NCI-H1694 treated with DMSO at 0.1 percent for 48 hours (cell line): Measurements from ENCODE around the gene AMN.

Experiments
- DNase-seq: peaks from one replicate; lab custom pipeline; 2025; lab: John Stamatoyannopoulos, UW

AMN gene

DNA sequence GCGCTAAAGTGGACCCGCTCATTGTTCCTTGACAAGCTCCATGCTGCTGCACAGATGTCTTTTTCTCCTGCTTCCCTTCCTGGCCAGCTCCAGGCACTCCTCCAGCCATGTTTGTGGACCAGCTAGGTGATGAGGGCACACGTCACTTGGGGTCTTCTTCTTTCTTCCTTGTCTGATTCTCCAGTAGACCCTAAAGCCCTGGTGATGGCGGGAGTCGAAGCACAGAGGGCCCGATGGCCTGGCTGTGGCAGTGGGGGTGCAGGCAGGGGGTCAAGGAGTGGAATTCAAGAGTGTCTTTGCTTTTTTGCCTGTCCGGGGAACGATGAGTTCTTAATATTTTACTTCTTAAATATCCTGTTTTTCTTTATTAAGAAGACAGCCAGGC is 23.0 kb upstream of the AMN start:
- no peak for DNase-seq

DNA sequence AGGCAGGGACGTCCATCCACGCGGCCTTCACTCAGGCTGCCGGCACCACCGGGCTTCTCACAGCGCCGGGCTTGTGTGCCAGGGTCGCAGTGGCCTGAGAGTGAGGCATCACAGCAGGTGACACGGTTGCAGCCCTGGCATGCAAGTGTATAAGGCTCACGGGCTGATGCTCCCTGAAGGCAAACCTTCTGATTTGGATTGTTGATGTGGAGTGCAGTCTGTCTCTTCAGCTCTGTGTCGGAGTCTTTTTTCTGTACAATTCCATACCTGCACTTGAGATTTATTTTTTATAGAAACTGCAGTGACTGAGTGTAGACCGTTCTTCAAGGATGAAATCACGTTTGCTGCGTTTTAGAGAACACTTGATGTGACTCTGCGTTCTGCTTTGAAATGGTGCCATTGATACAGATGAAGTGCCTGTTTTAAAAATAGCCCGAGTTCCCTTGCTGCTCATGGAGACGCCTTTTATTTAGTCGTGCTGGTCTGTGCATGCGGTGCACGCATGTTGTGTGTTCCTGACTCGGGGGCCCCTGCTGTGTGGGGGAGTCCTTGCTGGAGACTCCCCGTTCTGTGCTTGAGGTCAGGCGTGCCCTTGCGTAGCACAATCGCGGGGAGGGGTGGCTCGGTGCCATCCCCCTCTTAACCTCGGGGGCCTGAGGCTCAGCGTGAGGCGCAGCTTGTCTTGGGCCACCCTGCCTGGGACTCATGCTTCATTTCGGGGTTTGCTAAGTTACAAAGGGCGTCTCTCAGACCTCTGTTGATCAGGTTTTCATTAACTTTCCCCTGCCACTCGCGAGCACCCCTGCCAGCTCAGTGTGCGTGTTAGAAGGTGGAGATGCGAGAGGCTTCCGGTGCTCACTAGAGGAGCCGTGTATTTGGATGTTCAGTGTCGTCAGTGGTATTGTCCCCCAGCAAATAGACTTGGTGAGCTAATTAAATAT is 21.6 kb upstream of the AMN start:
- no peak for DNase-seq

DNA sequence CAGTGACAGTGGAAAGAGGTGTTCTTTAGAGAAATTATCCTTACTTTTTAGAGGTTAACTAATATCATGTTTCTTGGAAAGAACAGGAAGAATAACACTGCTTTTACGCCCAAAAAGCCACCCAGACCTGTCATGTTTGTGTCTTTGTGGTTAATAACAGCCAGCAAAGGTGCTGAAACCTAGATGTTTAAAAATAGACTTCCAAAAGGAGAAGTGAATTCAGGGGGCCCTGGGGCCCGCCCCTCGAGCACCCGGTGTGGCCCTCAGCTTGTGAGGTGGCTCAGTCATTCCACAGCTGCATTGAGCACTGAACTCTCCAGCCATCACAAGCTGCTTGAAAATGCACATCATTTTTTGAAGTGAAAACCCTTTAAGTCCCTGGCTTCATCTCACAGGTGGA is 20.8 kb upstream of the AMN start:
- no peak for DNase-seq

DNA sequence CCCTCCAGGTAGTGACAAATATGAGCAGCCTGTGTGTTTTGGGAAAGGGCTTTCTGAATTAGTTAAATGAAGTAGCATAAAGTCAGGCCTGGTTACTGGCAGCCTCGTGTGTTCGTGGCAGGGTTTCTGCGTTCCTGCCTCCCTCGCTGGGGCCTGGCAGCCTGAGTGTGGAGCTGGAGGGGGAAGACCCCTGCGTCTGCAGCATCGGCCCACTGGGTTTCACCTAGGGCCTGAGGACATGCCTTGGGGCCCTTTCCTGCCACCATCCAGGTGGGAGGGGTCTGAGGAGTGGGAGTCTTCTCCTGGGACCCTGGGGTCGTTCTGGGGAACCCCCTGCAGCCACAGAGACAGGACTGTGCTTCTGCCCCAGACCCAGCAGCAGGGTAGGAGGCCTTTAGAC is 20.4 kb upstream of the AMN start:
- DNase-seq: no peak

DNA sequence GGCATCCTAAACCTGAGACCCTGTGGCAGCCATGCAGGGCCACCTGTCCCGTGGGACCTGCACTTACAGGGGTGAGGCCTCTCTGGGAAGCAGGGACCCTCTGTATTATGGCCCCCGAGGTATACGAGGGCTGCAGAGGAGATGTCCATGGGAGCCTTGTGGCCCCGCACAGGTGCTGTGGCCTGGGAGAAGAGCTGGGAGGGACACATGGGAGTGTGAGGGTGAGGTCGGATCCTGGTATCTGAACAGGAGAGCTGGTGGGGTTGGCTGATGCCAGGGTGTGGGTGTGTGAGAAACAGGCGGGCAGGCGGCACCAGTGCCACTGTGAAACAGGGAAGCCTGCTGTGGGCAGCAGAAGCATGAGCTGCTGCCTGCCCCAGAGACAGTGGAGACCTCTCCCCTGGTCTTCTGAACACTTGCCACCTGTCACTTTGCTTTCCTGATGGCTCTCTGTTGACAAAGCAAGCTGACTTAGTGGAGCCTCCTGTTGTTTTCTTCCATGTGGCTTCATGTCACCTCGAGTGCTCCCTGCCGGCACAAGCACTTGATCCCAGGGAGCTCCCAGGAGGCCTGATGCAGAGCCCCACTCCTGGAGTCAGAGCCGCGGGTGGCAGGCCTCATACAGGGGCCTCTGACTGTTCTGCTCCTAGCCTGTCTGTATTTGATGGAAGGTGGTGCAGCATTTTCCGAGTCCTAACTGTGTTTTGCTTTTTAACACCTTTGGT is 19.8 kb upstream of the AMN start:
- no peak for DNase-seq

DNA sequence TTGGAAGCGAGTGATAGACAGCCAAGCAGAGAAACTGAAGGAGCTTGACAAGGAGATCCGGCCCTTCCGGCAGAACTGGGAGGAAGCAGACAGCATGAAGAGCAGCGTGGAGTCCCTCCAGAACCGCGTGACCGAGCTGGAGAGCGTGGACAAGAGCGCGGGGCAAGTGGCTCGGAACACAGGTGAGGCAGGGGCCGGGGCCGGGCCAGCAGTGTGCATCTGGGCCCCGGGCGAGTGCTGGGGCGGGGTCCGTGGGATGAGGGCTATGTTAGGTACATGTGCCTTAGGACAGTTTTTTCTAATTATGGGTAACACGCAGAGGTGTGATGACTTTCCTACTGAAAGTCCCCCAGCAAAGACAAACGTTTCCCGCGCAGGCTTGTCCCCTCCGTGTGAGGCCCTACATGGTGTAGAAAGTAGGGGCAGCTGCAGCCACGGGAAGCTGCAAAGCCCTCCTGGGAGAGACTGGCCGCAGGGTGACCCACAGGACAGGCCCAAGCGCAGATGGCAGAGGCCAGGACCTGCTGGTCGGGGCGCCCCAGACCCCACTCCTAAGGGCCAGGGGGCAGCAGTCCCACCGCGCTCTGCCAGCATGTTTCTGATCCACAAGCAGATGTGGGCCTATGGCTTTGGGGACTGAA is 19.1 kb upstream of the AMN start:
- no peak for DNase-seq

DNA sequence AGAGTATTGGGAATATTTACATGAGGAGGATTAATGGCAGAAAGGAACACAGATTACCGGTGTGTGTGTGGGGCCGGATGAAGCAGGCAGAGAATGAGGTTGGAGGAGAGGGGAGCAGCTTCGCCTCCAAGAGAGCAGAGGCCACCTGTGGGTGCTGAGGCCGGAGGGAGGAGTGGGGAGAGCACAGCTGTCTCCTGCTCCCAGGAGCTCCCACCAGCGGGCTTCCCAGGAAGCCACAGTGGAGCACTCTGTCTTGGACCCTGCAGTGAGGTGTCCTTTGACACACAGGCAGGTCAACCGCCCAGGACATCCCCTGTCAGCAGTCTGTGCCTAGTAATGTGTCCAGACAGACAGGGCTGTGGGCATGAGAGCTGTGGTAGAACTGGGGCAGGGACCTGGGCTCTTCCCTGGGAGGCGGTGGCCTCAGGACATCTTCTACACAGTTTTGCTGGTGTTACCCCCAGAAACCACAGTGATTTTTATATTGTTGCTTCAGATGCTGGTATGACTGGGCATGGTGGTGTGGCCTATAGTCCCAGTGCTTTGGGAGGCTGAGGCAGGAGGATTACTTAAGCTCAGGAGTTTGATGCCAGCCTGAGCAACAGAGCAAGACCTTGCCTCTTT is 18.5 kb upstream of the AMN start:
- DNase-seq: no peak

DNA sequence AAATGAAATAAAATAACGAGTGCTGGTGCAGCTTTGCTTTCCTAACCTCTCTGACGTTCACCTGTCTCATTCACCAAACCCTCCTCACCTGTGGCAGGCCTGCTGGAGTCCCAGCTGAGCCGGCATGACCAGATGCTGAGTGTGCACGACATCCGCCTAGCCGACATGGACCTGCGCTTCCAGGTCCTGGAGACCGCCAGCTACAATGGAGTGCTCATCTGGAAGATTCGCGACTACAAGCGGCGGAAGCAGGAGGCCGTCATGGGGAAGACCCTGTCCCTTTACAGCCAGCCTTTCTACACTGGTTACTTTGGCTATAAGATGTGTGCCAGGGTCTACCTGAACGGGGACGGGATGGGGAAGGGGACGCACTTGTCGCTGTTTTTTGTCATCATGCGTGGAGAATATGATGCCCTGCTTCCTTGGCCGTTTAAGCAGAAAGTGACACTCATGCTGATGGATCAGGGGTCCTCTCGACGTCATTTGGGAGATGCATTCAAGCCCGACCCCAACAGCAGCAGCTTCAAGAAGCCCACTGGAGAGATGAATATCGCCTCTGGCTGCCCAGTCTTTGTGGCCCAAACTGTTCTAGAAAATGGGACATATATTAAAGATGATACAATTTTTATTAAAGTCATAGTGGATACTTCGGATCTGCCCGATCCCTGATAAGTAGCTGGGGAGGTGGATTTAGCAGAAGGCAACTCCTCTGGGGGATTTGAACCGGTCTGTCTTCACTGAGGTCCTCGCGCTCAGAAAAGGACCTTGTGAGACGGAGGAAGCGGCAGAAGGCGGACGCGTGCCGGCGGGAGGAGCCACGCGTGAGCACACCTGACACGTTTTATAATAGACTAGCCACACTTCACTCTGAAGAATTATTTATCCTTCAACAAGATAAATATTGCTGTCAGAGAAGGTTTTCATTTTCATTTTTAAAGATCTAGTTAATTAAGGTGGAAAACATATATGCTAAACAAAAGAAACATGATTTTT is 17.1 kb upstream of the AMN start:
- no peak for DNase-seq

DNA sequence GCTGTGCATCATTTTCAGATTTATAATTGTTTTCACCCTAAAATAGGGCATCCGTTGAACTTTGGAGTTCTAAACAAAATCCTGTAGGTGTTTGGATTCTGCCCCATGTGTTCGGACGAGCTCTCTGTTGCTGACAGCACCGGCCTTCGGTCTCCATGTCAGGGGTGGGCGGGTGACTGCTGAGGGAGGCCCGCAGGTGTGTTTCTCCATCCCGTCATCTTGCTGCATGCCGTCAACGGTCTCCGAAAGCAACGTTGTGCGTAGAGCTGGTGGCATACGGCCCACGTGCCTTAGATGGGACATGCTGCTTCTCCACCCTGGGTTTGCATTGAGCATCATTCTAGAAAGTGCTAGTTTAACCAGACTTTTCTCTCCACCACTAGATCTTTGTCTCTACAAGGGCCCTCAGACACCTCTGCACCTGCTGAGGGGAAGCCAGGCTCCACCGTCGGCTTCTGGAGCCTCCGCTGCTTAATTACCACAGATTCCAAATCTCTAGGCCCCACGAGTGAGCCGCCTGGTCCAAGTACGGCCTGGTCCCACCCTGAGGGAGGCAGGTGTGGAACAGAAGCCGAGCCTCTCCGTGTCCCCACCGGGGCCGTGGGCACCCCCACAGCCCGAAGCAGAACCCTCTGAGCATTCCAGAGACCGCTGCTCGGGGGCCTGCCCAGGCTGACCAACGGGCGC is 15.7 kb upstream of the AMN start:
- DNase-seq: no peak

DNA sequence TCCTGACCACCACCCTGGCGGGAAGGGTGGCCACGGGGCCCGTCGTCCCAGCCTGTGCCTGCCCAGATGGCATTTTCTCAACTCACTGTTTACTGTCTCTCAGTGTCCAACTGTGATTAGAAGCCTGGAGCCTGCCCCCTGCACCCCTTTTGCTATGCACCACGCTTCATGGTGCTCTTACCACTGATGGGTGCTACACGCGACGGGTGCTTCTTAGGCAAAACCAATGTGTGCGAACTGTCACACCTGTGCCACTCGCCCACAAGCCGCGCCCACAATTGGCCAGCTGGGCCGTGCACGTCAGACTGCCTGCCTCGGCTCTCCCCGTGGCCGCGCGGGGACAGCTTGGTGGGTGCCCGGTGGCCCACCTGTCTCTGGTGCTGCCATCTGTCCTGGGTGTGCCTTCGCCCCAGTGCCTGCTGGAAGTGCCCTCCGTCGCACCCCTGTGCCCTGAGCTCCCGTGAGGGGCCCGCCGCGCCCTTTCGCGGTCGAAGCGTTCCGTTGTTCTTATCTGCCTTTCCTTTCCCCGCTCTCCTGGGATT is 15.1 kb upstream of the AMN start:
- DNase-seq: no peak

DNA sequence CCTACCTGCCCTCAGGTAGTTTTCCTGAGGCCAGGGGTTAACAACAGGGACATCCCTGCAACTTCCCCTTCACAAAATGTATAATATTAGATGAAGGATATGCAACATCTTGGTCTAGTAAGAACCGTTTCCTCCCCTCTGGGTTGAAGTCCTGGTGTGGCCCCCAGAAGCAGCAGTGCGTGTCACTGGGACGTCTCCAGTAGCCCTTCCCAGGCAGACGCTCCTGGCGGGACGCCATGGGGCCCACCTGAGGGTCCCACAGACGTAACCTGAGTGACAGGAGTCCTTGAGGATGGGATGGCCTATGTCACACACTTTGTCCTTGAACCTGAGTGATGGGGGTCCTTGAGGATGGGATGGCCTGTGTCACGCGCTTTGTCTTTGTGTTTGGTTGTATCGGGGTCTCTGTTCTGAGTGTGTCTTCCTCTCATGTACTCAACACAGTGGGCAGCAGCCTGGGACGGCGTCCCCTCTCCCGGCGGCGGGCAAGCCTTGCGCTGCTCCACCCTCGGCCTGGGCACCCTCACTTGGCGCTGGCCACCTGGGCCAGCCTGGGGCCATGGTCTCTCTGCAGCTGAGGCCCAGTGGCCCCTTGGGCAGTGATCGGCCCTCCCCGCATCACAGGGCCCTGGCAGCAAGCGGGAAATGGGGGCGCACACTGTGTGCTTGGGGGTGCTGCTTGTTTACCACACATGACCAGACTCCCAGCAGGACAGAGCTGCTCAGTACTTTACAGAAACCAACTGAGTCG is 14.3 kb upstream of the AMN start:
- no peak for DNase-seq

DNA sequence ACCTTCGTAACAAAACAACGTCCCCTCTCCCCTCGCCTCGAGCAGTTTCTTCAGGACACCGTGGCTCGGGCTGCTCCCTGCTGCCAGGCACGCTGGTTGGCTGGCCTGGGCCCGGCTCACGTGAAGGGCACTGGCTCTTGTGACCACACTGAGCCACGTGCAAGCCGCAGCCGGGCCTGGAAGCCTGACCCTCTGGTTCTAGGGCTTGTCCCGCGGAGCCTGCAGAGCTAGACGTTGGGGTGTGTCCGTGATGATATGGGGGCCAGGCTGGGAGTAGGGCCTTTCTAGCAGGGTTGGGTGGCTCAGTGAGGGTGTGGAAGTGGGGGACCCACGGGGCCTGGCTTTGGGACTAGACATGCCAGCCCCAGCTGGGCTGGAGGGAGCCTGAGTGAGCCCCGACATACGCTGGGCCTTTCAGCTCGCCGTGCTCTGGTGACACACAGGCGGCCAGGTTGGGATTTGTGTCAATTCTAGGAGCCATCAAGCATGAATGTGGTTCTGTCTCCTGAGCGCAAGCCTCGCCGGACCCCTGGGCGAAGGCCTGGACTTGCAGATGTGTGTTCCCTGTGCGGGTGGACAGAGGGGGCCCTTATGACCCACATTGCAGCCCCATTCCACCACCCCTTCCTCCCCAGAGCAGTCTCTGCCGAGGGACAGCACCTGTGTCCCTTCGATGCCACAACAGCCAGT is 13.6 kb upstream of the AMN start:
- no peak for DNase-seq

DNA sequence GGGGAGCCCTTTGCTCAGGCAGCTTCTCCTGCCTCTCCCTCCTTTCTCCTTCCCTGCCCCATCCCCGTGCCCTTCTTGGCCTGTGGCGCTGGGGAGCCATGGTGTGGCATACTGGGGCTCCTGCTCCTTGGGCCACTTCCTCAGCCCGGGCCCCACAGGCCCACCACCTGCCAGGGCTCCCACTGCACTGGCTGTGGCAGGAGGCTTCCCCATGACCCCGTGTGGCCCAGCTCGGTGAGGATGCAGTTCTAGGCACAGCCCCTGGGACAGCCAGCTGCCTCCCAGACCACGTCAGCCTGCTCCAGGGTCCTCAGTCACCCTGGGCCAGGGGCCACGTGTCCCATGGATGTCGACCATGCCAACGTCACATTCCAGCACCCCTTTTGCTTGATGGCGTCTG is 13.0 kb upstream of the AMN start:
- DNase-seq: no peak

DNA sequence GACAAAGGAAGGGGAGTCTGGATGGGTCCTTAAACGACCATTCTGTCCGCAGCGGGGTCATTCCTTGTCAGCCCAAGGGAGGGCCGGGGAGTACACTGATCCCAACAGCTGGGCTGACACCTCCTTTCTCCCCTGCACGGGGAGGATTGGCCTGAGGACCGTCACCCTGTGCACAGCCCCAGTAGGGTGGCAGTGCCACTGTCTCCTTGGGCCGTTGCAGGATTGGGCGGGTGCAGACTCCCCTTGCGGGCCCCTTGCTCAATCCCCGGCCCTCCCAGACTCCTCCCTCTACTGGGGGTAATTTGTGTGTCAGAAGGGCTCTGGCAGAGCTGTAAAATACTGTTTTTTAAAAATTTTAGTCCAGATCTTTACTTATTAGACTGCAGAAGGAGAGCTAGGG is 12.6 kb upstream of the AMN start:
- DNase-seq: no peak

DNA sequence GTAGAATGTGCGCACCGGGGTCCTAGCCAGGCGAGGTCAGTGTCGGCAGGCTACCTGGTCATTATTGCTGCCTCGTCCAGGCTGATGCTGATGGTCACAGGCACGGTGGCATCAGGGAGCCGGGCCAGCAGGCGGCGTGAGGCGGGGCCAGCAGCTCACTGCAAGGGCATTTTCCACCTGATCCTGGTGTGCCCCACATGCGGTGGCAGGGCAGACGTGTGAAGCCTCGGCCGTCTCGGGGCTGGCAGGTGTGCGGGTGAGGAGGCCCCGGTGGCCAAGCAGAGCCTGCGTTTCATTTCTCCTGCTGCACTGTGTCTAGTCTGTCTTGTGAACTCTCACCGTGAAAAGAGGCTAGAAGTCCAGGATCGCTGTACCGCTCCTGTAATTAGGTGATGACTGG is 12.0 kb upstream of the AMN start:
- DNase-seq: no peak

DNA sequence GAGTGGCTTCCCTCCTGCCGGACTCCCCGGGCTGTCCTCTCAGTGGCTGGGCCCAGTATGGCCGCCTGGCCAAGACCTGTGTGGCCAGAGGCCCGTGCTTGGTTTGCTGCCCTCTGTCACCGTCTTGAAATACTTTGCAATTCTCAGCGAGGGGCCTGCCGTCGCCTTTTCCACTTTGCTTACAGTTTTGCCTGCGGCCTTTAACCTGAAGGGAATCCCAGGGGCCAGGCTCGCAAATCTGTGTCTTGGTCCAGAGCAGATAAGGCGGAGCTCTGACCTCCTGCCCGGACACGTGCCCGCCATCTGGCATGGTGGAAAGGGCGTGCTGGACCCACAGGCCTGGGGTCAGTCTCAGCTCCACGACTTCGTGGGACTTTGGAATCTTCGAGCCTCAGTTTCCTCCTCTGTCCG is 10.9 kb upstream of the AMN start:
- DNase-seq: no peak

DNA sequence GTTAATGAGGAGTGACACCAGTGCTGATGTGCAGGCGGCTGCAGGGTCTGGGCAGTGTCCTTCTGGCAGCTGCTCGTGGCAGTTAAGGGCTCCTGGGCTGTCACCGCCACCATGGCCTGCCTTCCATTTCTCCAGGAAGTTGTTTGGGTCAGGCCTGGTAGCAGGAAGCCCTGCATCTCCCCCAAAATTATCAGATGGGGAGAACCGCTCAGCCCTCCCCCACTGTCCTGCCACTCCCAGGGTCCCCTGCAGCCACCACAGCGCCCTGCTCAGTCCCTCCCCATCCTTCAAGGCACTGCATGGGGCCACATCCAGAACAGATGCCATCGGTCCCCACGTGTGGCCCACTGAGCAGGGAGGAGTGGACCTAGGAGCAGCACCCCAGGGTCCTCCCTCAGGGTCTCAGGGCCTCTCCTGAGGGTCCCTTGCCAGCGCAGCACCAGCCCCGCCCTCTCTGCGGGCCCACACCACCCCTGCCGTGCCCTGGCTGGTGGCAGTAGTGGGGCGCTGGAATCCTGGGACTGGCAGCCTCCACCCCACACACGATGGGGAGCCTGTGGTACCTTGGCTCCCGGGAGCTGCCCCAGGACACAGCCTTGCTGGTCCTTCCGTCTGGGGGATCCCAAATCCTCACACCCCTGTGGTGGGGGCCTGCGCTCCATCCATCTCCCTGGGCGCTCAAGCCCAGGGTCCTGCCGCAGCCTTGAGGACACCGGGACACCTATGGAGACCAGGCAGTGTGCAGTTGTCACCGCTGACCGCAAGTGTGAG is 10.3 kb upstream of the AMN start:
- no peak for DNase-seq
